H9 (cell line): ENCODE measurements around the gene CRYZ. TPM values are rescaled to one million over a fixed set of nuclear protein-coding genes. Genes with fewer than 3 reads are reported as not detected.

Source experiments
- DNase-seq: peaks from one replicate; pipeline ENCODE4 v3.0.0-alpha.2; 2017
- H2AFZ ChIP-seq: one replicate; pipeline ENCODE4 v1.6.1; 2013; ENCODE audit warnings: mild to moderate bottlenecking, low read length, control low read depth, moderate library complexity
- H2AK5ac ChIP-seq: 2 replicates; pipeline ENCODE4 v1.6.1; 2013; ENCODE audit warnings: low read length, control low read depth, mixed read lengths; ENCODE audit not compliant: insufficient read length
- H2BK120ac ChIP-seq: one replicate; pipeline ENCODE4 v1.6.1; 2013; ENCODE audit warnings: low read depth, mild to moderate bottlenecking, low read length, control low read depth, inconsistent platforms; ENCODE audit not compliant: poor library complexity, severe bottlenecking
- H2BK12ac ChIP-seq: 2 replicates; pipeline ENCODE4 v1.6.1; 2013; ENCODE audit warnings: low read length, control low read depth, mixed read lengths, low read depth; ENCODE audit not compliant: insufficient read length
- H2BK15ac ChIP-seq: 2 replicates; pipeline ENCODE4 v1.6.1; 2013; ENCODE audit warnings: low read depth, low read length, control low read depth
- H2BK20ac ChIP-seq: one replicate; pipeline ENCODE4 v1.6.1; 2013; ENCODE audit warnings: low read depth, mild to moderate bottlenecking, low read length, control low read depth, inconsistent platforms; ENCODE audit not compliant: poor library complexity, severe bottlenecking
- H2BK5ac ChIP-seq: 2 replicates; pipeline ENCODE4 v1.6.1; 2013; ENCODE audit warnings: low read length, control low read depth, mixed read lengths; ENCODE audit not compliant: insufficient read length
- H3K14ac ChIP-seq: 2 replicates; pipeline ENCODE4 v1.6.1; 2013; ENCODE audit warnings: low read length, control low read depth; ENCODE audit not compliant: insufficient read depth
- H3K18ac ChIP-seq: 2 replicates; pipeline ENCODE4 v1.6.1; 2013; ENCODE audit warnings: low read depth, mild to moderate bottlenecking, mixed read lengths, low read length, control low read depth; ENCODE audit not compliant: insufficient read length
- H3K23ac ChIP-seq: 2 replicates; pipeline ENCODE4 v1.6.1; 2013; ENCODE audit warnings: low read length, control low read depth, mixed read lengths, low read depth; ENCODE audit not compliant: insufficient read length
- H3K23me2 ChIP-seq: 2 replicates; pipeline ENCODE4 v1.6.1; 2013; ENCODE audit warnings: low read depth, mild to moderate bottlenecking, mixed read lengths, low read length, control low read depth; ENCODE audit not compliant: insufficient read length, poor library complexity, severe bottlenecking
- H3K27ac ChIP-seq: 2 replicates; pipeline ENCODE4 v1.5.1; 2013; ENCODE audit warnings: low read length, control low read depth, mixed read lengths, low read depth; ENCODE audit not compliant: insufficient read length
- H3K27me3 ChIP-seq: 2 replicates; pipeline ENCODE4 v1.6.1; 2013; ENCODE audit warnings: low read length, control low read depth, inconsistent platforms; ENCODE audit not compliant: insufficient read depth
- H3K4ac ChIP-seq: 2 replicates; pipeline ENCODE4 v1.6.1; 2013; ENCODE audit warnings: low read depth, mild to moderate bottlenecking, control low read depth, inconsistent platforms, low read length, moderate library complexity
- H3K4me1 ChIP-seq: 2 replicates; pipeline ENCODE4 v1.6.1; 2013; ENCODE audit warnings: low read length, control low read depth, inconsistent platforms; ENCODE audit not compliant: insufficient read depth
- H3K4me2 ChIP-seq: 2 replicates; pipeline ENCODE4 v1.6.1; 2013; ENCODE audit warnings: low read length, control low read depth, mixed read lengths; ENCODE audit not compliant: insufficient read length, insufficient read depth
- H3K56ac ChIP-seq: 2 replicates; pipeline ENCODE4 v1.6.1; 2013; ENCODE audit warnings: low read depth, mild to moderate bottlenecking, mixed read lengths, low read length, control low read depth; ENCODE audit not compliant: insufficient read length
- H3K79me1 ChIP-seq: 2 replicates; pipeline ENCODE4 v1.6.1; 2013; ENCODE audit warnings: low read depth, mild to moderate bottlenecking, moderate library complexity, low read length, control low read depth, inconsistent platforms; ENCODE audit not compliant: insufficient read depth, poor library complexity, severe bottlenecking
- H3K79me2 ChIP-seq: 2 replicates; pipeline ENCODE4 v1.6.1; 2013; ENCODE audit warnings: low read length, control low read depth, inconsistent platforms; ENCODE audit not compliant: insufficient read depth
- H3K9ac ChIP-seq: 2 replicates; pipeline ENCODE4 v1.6.1; 2013; ENCODE audit warnings: low read length, control low read depth, mixed read lengths; ENCODE audit not compliant: insufficient read length; ENCODE audit errors: extremely low read depth
- H3K9me3 ChIP-seq: one replicate; pipeline ENCODE4 v1.6.1; 2013; ENCODE audit warnings: low read depth, low read length, inconsistent platforms; ENCODE audit not compliant: control insufficient read depth
- H3T11ph ChIP-seq: one replicate; pipeline ENCODE4 v1.6.1; 2013; ENCODE audit warnings: mild to moderate bottlenecking, low read length, control low read depth, inconsistent platforms
- H4K20me1 ChIP-seq: one replicate; pipeline ENCODE4 v1.6.1; 2013; ENCODE audit not compliant: control insufficient read depth, insufficient read length, insufficient read depth
- H4K5ac ChIP-seq: 2 replicates; pipeline ENCODE4 v1.6.1; 2013; ENCODE audit warnings: low read depth, mild to moderate bottlenecking, mixed read lengths, low read length, control low read depth; ENCODE audit not compliant: insufficient read length
- H4K8ac ChIP-seq: replicated peaks from 2 replicates; pipeline ENCODE4 v1.6.1; 2013; ENCODE audit warnings: low read length, control low read depth, mixed read lengths, low read depth; ENCODE audit not compliant: insufficient read length
- H4K91ac ChIP-seq: 2 replicates; pipeline ENCODE4 v1.6.1; 2013; ENCODE audit warnings: low read depth, mild to moderate bottlenecking, moderate library complexity, mixed read lengths, low read length, control low read depth; ENCODE audit not compliant: insufficient read length
- H3K27ac Mint-ChIP-seq, 3 experiments: 2 replicates in 2 of 3; 3 replicates in 1 of 3; pipeline ENCODE4 v1.8.0; 2020 to 2021; ENCODE audit warnings: mixed read lengths in 3 of 3, mild to moderate bottlenecking in 1 of 3, moderate library complexity in 1 of 3
- H3K27me3 Mint-ChIP-seq: 2 replicates; pipeline ENCODE4 v1.8.0; 2021; ENCODE audit warnings: low read depth, mild to moderate bottlenecking, moderate library complexity, mixed read lengths
- H3K36me3 Mint-ChIP-seq, 3 experiments: 2 replicates in 2 of 3; 3 replicates in 1 of 3; pipeline ENCODE4 v1.8.0; 2020 to 2021; ENCODE audit warnings: low read depth in 3 of 3, mixed read lengths in 3 of 3; ENCODE audit not compliant: insufficient read depth in 1 of 3
- H3K4me1 Mint-ChIP-seq, 2 experiments: 2 replicates each; pipeline ENCODE4 v1.8.0; 2020; ENCODE audit warnings: mixed read lengths in 2 of 2
- H3K4me3 Mint-ChIP-seq, 2 experiments: 2 replicates in 1 of 2; 3 replicates in 1 of 2; pipeline ENCODE4 v1.8.0; 2020 to 2021; ENCODE audit warnings: mild to moderate bottlenecking in 2 of 2, mixed read lengths in 2 of 2, moderate library complexity in 1 of 2
- H3K9me3 Mint-ChIP-seq, 2 experiments: 2 replicates in 1 of 2; 3 replicates in 1 of 2; pipeline ENCODE4 v1.8.0; 2020; ENCODE audit warnings: mild to moderate bottlenecking in 2 of 2, mixed read lengths in 2 of 2, moderate library complexity in 1 of 2
- CTCF ChIP-seq: fragments of 200-600 bp; sonication (generic); conservative IDR thresholded peaks from 3 replicates; pipeline ENCODE4 v1.8.0; 2021; ENCODE audit warnings: antibody characterized with exemption, mild to moderate bottlenecking
- total RNA-seq: library from RNA; stranded (reverse); gene quantifications from 2 replicates; pipeline ENCODE4 v1.2.1, GENCODE V29; 2021

CRYZ gene
- total RNA-seq, 1 experiment from 2014 or later = 14.0 TPM

- H3K4me2 ChIP-seq = no peak overlapping the region
- no peak overlapping the region for H3K4me3 Mint-ChIP-seq
- H3K23me2 ChIP-seq = no peaks in the 10 kb centered on the region
- no peak overlapping the region for H2BK20ac ChIP-seq
- no peaks in the 10 kb centered on the region for H3K27me3 ChIP-seq
- no peak overlapping the region for H4K5ac ChIP-seq
- H3K23ac ChIP-seq = no peak overlapping the region
- no peaks in the 10 kb centered on the region for H3K9me3 ChIP-seq
- no peak overlapping the region for H3K9ac ChIP-seq
- no peak overlapping the region for H4K91ac ChIP-seq
- H3K79me1 ChIP-seq = no peaks in the 10 kb centered on the region
- no peaks in the 10 kb centered on the region for H3K27me3 Mint-ChIP-seq
- H2AFZ ChIP-seq = no peak overlapping the region
- no peak for DNase-seq
- H3K36me3 Mint-ChIP-seq = no peaks in the 10 kb centered on the region
- no peak overlapping the region for H3K18ac ChIP-seq
- no peak overlapping the region for H3K27ac Mint-ChIP-seq
- no peaks in the 10 kb centered on the region for H3K4me1 ChIP-seq
- no peaks in the 10 kb centered on the region for H3K79me2 ChIP-seq
- H3K4me1 Mint-ChIP-seq = no peaks in the 10 kb centered on the region
- H2BK5ac ChIP-seq = no peak overlapping the region
- H3K14ac ChIP-seq = no peak overlapping the region
- no peak overlapping the region for H3K27ac ChIP-seq
- no peak overlapping the region for H3K56ac ChIP-seq
- no peaks in the 10 kb centered on the region for H3K9me3 Mint-ChIP-seq
- H3T11ph ChIP-seq = no peak overlapping the region
- H2AK5ac ChIP-seq = no peak overlapping the region
- H3K4ac ChIP-seq = no peak overlapping the region
- no peak overlapping the region for H2BK120ac ChIP-seq
- no peaks in the 10 kb centered on the region for H4K20me1 ChIP-seq
- TF ChIP-seq CTCF = no peak
- H2BK12ac ChIP-seq = no peak overlapping the region
- H4K8ac ChIP-seq = no peak overlapping the region
- no peak overlapping the region for H2BK15ac ChIP-seq
Measured at GRCh38 chr1:74699331-74699730, 33.5 kb downstream of the CRYZ start.
